Activated CD4-positive, alpha-beta memory T cell treated with anti-CD3 and anti-CD28 coated beads, Interleukin-2, amount 10 ng/mL, durations not matched to agents 7 days and 5 days (primary cell): ENCODE data around the gene ZNF428. TPM values are rescaled to one million over a fixed set of nuclear protein-coding genes. Genes with fewer than 3 reads are reported as not detected.

Source experiments
- CTCF ChIA-PET: fragments of 350-600 bp; sonication (Branson Sonifier 250); formaldehyde crosslinking; loops from one replicate; lab custom pipeline; 2021; ENCODE audit warnings: antibody characterized with exemption, inconsistent platforms; lab: Charles Lee
- POLR2A ChIA-PET: fragments of 350-600 bp; sonication (Branson Sonifier 250); formaldehyde crosslinking; loops from one replicate; lab custom pipeline; 2021; ENCODE audit warnings: antibody characterized with exemption; lab: Charles Lee
- DNase-seq: peaks from one replicate; pipeline ENCODE4 v3.0.0-alpha.2; 2020
- H3K27ac Mint-ChIP-seq: one replicate; pipeline ENCODE4 v1.8.0; 2021; ENCODE audit warnings: mild to moderate bottlenecking, mixed read lengths
- H3K27me3 Mint-ChIP-seq: one replicate; pipeline ENCODE4 v1.8.0; 2021; ENCODE audit warnings: mixed read lengths
- H3K36me3 Mint-ChIP-seq: one replicate; pipeline ENCODE4 v1.8.0; 2021; ENCODE audit warnings: low read depth, mixed read lengths
- H3K4me1 Mint-ChIP-seq: one replicate; pipeline ENCODE4 v1.8.0; 2021; ENCODE audit warnings: mixed read lengths
- H3K4me3 Mint-ChIP-seq: one replicate; pipeline ENCODE4 v1.8.0; 2021; ENCODE audit warnings: mild to moderate bottlenecking, mixed read lengths
- H3K9me3 Mint-ChIP-seq: one replicate; pipeline ENCODE4 v1.8.0; 2021; ENCODE audit warnings: mixed read lengths
- total RNA-seq, 2 experiments: library from RNA; stranded (reverse); gene quantifications; one replicate each; pipeline ENCODE4 v1.2.3, GENCODE V29; 2021

The ZNF428 gene
- total RNA-seq, 2 experiments from 2014 or later = 19.7 to 20.6 TPM

GRCh38 chr19:43581467-43581866 is 38.0 kb downstream of the ZNF428 start:
- Mint-ChIP-seq H3K4me1 (peaks cover 23% of the 10 kb centered on the region), H3K27ac (no peak overlapping the region), H3K27me3 (peaks cover 3% of the 10 kb centered on the region), H3K9me3 (no peaks in the 10 kb centered on the region), H3K4me3 (no peak overlapping the region), H3K36me3 (peaks cover 12% of the 10 kb centered on the region)
- POLR2A ChIA-PET = interaction anchor here (1.3 to 6.0 kb wide), 2 partner anchors 14 to 26 kb away, joined by 3 to 28 read pairs; partner anchors contain the start of genes IRGQ and ZNF576
- DNase-seq = no peak
- CTCF ChIA-PET = no interaction called here

GRCh38 chr19:43578787-43579186 is 40.6 kb downstream of the ZNF428 start:
- CTCF ChIA-PET = no interaction called here
- no peak for DNase-seq
- no peak overlapping the region for H3K27ac Mint-ChIP-seq

GRCh38 chr19:43575955-43576878 is 43.2 kb downstream of the ZNF428 start:
- Mint-ChIP-seq H3K27me3 (peaks cover 3% of the 10 kb centered on the region), H3K27ac (peak overlapping the region; percentile 40), H3K4me1 (peaks cover 43% of the 10 kb centered on the region), H3K4me3 (peak overlapping the region; percentile 95), H3K9me3 (no peaks in the 10 kb centered on the region), H3K36me3 (peaks cover 13% of the 10 kb centered on the region)
- no peak for DNase-seq
- ChIA-PET CTCF (interaction anchor here (2.0 to 9.6 kb wide), 3 partner anchors 19 to 22 kb away, joined by 5 to 95 read pairs (median 22); partner anchors contain the start of genes IRGQ and ZNF576), POLR2A (interaction anchor here (1.8 to 3.0 kb wide), 4 partner anchors 20 to 50 kb away, joined by 4 to 57 read pairs (median 9); partner anchors contain the start of genes IRGQ, ZNF575 and ZNF576)

More at GRCh38 chr19:43578787-43579186, 40.6 kb downstream of the ZNF428 start:
- Mint-ChIP-seq H3K4me3 (peak overlapping the region; percentile 20), H3K9me3 (no peaks in the 10 kb centered on the region), H3K36me3 (peaks cover 7% of the 10 kb centered on the region), H3K4me1 (peaks cover 38% of the 10 kb centered on the region), H3K27me3 (peaks cover 3% of the 10 kb centered on the region)
- POLR2A ChIA-PET = interaction anchor here (1.5 kb wide), 1 partner anchor 16 kb away, joined by 5 read pairs; no protein-coding TSS in a partner anchor

- DNase-seq = peak; percentile 98
- Mint-ChIP-seq H3K4me1 (peaks cover 43% of the 10 kb centered on the region), H3K27me3 (peaks cover 3% of the 10 kb centered on the region), H3K9me3 (no peaks in the 10 kb centered on the region), H3K4me3 (peak within 1 kb of the TSS; percentile 95), H3K36me3 (peaks cover 14% of the 10 kb centered on the region), H3K27ac (peak within 1 kb of the TSS; percentile 87)
- POLR2A ChIA-PET = interaction anchor here (1.0 to 3.0 kb wide), 8 partner anchors 9 to 49 kb away, joined by 3 to 57 read pairs (median 7); partner anchors contain the start of genes IRGQ, ZNF575 and ZNF576
- CTCF ChIA-PET = interaction anchor here (0.6 to 9.6 kb wide), 6 partner anchors 18 to 1866 kb away, joined by 3 to 95 read pairs (median 4); partner anchors contain the start of genes IRGQ and ZNF576
Observed at GRCh38 chr19:43575156-43575950, 44.1 kb downstream of the ZNF428 start, which contains the start of the genes PINLYP and XRCC1. Gene PINLYP, plus strand, starts transcription at chr19:43575801. Its CDS starts 1,391 bp downstream, at chr19:43577192. Gene XRCC1, minus strand, starts transcription at chr19:43575527. Its CDS starts 69 bp downstream, at chr19:43575458.

GRCh38 chr19:43574424-43575155 is 44.8 kb downstream of the ZNF428 start:
- CTCF ChIA-PET = interaction anchor here (0.6 to 9.6 kb wide), 7 partner anchors 9 to 1867 kb away, joined by 3 to 95 read pairs (median 3); partner anchors contain the start of genes IRGQ and ZNF576
- Mint-ChIP-seq H3K27ac (peak overlapping the region; percentile 87), H3K4me1 (peaks cover 43% of the 10 kb centered on the region), H3K9me3 (no peaks in the 10 kb centered on the region), H3K27me3 (peaks cover 3% of the 10 kb centered on the region), H3K4me3 (peak overlapping the region; percentile 95), H3K36me3 (peaks cover 21% of the 10 kb centered on the region)
- POLR2A ChIA-PET = interaction anchor here (0.9 to 3.0 kb wide), 10 partner anchors 10 to 127 kb away, joined by 3 to 57 read pairs (median 6); partner anchors contain the start of genes IRGQ, ZNF575 and ZNF576
- DNase-seq = no peak

GRCh38 chr19:43572171-43572588 is 47.2 kb downstream of the ZNF428 start:
- H3K27me3 Mint-ChIP-seq = no peaks in the 10 kb centered on the region
- no peak for DNase-seq
- peaks cover 39% of the 10 kb centered on the region for H3K4me1 Mint-ChIP-seq
- ChIA-PET CTCF (interaction anchor here (5.5 to 9.6 kb wide), 2 partner anchors 17 to 23 kb away, joined by 22 to 95 read pairs; partner anchors contain the start of genes IRGQ and ZNF576), POLR2A (interaction anchor here (1.4 kb wide), 1 partner anchor 9 kb away, joined by 4 read pairs; no protein-coding TSS in a partner anchor)
- no peaks in the 10 kb centered on the region for H3K9me3 Mint-ChIP-seq
- H3K36me3 Mint-ChIP-seq = peaks cover 22% of the 10 kb centered on the region
- no peak overlapping the region for H3K27ac Mint-ChIP-seq
- H3K4me3 Mint-ChIP-seq = no peak overlapping the region

- ChIA-PET POLR2A (interaction anchor here (1.3 kb wide), 1 partner anchor 10 kb away, joined by 4 read pairs; no protein-coding TSS in a partner anchor), CTCF (interaction anchor here (1.4 to 9.6 kb wide), 3 partner anchors 15 to 98 kb away, joined by 4 to 95 read pairs (median 22); partner anchors contain the start of genes IRGQ and ZNF576)
- Mint-ChIP-seq H3K27me3 (no peaks in the 10 kb centered on the region), H3K4me3 (no peak overlapping the region), H3K9me3 (no peaks in the 10 kb centered on the region), H3K27ac (no peak overlapping the region), H3K4me1 (peaks cover 26% of the 10 kb centered on the region), H3K36me3 (peaks cover 20% of the 10 kb centered on the region)
- DNase-seq = no peak
Observed at GRCh38 chr19:43570174-43570791, 49.1 kb downstream of the ZNF428 start.

- Mint-ChIP-seq H3K27ac (no peak overlapping the region), H3K36me3 (peaks cover 14% of the 10 kb centered on the region), H3K4me1 (peaks cover 24% of the 10 kb centered on the region), H3K9me3 (no peaks in the 10 kb centered on the region), H3K4me3 (no peak overlapping the region), H3K27me3 (no peaks in the 10 kb centered on the region)
- no peak for DNase-seq
- ChIA-PET CTCF (interaction anchor here (5.5 to 9.6 kb wide), 2 partner anchors 14 to 26 kb away, joined by 22 to 95 read pairs; partner anchors contain the start of genes IRGQ and ZNF576), POLR2A (no interaction called here)
Observed at GRCh38 chr19:43569657-43570056, 49.8 kb downstream of the ZNF428 start.

- no peak for DNase-seq
- Mint-ChIP-seq H3K36me3 (peaks cover 33% of the 10 kb centered on the region), H3K4me1 (peaks cover 46% of the 10 kb centered on the region), H3K9me3 (no peaks in the 10 kb centered on the region), H3K4me3 (no peak overlapping the region), H3K27ac (peak overlapping the region; percentile 68), H3K27me3 (no peaks in the 10 kb centered on the region)
- ChIA-PET CTCF (interaction anchor here (1.3 to 14.8 kb wide), 2 partner anchors 10 to 31 kb away, joined by 7 to 208 read pairs; partner anchors contain the start of genes IRGQ and ZNF576), POLR2A (interaction anchor here (2.3 kb wide), 1 partner anchor 10 kb away, joined by 7 read pairs; the partner anchor contains the start of genes PINLYP and XRCC1)
Observed at GRCh38 chr19:43564800-43565199, 54.6 kb downstream of the ZNF428 start.

GRCh38 chr19:43563816-43564457 is 55.5 kb downstream of the ZNF428 start:
- no peak overlapping the region for H3K4me3 Mint-ChIP-seq
- no peaks in the 10 kb centered on the region for H3K9me3 Mint-ChIP-seq
- H3K27me3 Mint-ChIP-seq = no peaks in the 10 kb centered on the region
- H3K4me1 Mint-ChIP-seq = peaks cover 45% of the 10 kb centered on the region
- H3K36me3 Mint-ChIP-seq = peaks cover 33% of the 10 kb centered on the region
- CTCF ChIA-PET = interaction anchor here (1.4 to 14.8 kb wide), 2 partner anchors 9 to 32 kb away, joined by 8 to 208 read pairs; partner anchors contain the start of genes IRGQ and ZNF576
- peak overlapping the region; percentile 99 for H3K27ac Mint-ChIP-seq
- POLR2A ChIA-PET = interaction anchor here (1.3 to 2.3 kb wide), 4 partner anchors 7 to 32 kb away, joined by 3 to 7 read pairs (median 4); partner anchors contain the start of genes PINLYP, XRCC1 and ZNF576
- DNase-seq = no peak
